SH-SY5Y (cell line): Measurements from ENCODE around the gene ZNF778.

ENCODE experiments used
- GATA2 ChIP-seq: IDR thresholded peaks from 2 replicates; pipeline ENCODE4 v1.6.1; 2011; ENCODE audit warnings: mild to moderate bottlenecking, low read depth, low read length
- GATA3 ChIP-seq: IDR thresholded peaks from 2 replicates; pipeline ENCODE4 v1.6.1; 2011; ENCODE audit warnings: low read depth, mild to moderate bottlenecking, low read length, moderate library complexity

DNA sequence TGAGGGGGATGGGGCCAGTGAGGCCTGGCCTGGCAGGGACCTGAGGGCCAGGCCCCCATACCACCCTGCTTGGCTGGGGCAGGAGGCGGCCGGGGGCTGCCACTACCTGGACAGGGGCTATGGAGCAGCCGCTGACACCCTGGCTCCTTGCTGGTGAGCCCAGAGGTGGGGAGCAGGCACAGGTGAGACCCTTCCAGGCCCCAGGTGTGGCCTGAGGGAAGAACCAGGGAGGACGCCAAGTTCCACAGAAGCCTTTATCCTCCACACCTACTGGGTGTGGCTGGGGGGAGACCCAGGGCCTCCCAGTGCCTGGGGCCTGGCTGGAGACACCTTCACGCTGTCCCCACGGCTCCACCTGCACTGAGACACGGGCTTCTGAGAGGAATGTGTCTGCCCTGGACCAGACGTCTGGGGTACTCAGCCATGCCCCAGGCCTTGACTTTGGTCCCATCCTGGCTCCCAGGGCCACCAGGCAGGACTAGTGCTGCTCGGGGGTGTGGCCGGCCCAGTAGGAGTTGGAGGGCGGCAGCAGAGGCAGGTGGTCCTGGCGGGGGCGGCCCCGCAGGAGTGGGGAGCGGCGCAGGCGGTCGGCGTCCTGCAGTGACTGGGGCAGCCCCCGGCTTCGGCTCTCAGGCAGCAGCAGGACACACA, 21.9 kb upstream of the ZNF778 start:
- no peak for TF ChIP-seq GATA2
- TF ChIP-seq GATA3: no peak
